Progenitor cell of endocrine pancreas (in vitro differentiated cells): ENCODE measurements around the gene FUT9. TPM values are rescaled to one million over a fixed set of nuclear protein-coding genes. Genes with fewer than 3 reads are reported as not detected.

ENCODE experiments used
- DNase-seq: peaks from one replicate; pipeline ENCODE4 v3.0.0; 2021; ENCODE audit warnings: low spot score; ENCODE audit not compliant: unreplicated experiment
- H3K27ac Mint-ChIP-seq: 2 replicates; pipeline ENCODE4 v1.8.0; 2021; ENCODE audit warnings: mild to moderate bottlenecking, moderate library complexity, mixed read lengths
- H3K27me3 Mint-ChIP-seq: 2 replicates; pipeline ENCODE4 v1.8.0; 2021; ENCODE audit warnings: mixed read lengths
- H3K36me3 Mint-ChIP-seq: 2 replicates; pipeline ENCODE4 v1.8.0; 2022; ENCODE audit warnings: mixed read lengths; ENCODE audit not compliant: insufficient read depth
- H3K4me1 Mint-ChIP-seq: 2 replicates; pipeline ENCODE4 v1.8.0; 2021; ENCODE audit warnings: low read depth, mixed read lengths
- H3K4me3 Mint-ChIP-seq: 2 replicates; pipeline ENCODE4 v1.8.0; 2021; ENCODE audit warnings: low read depth, mild to moderate bottlenecking, moderate library complexity, mixed read lengths
- H3K9me3 Mint-ChIP-seq: 2 replicates; pipeline ENCODE4 v1.8.0; 2021; ENCODE audit warnings: low read depth, mixed read lengths
- CTCF ChIP-seq: fragments of 200-600 bp; sonication (generic); IDR thresholded peaks from one replicate; pipeline ENCODE4 v1.5.0; 2021; ENCODE audit warnings: antibody characterized with exemption, mild to moderate bottlenecking; ENCODE audit not compliant: unreplicated experiment
- total RNA-seq: library from RNA; stranded (reverse); gene quantifications from 2 replicates; pipeline ENCODE4 v1.2.1, GENCODE V29; 2021

FUT9 gene
- total RNA-seq, 1 donor from 2014 or later, result 1.5 TPM

- H3K36me3 Mint-ChIP-seq, result no peaks in the 10 kb centered on the region
- H3K4me1 Mint-ChIP-seq, result peaks cover 1% of the 10 kb centered on the region
- H3K27me3 Mint-ChIP-seq, result no peaks in the 10 kb centered on the region
- TF ChIP-seq CTCF, result no peak
- no peaks in the 10 kb centered on the region for H3K9me3 Mint-ChIP-seq
- no peak for DNase-seq
- no peak overlapping the region for H3K4me3 Mint-ChIP-seq
- H3K27ac Mint-ChIP-seq, result no peak overlapping the region
These were observed 85.8 kb downstream of the FUT9 start for GRCh38 chr6:96101564-96101963.

GRCh38 chr6:96104910-96105309 lies 89.1 kb downstream of the FUT9 start:
- TF ChIP-seq CTCF, result no peak
- Mint-ChIP-seq H3K27me3 (no peaks in the 10 kb centered on the region), H3K27ac (no peak overlapping the region), H3K4me3 (no peak overlapping the region), H3K36me3 (no peaks in the 10 kb centered on the region), H3K4me1 (no peaks in the 10 kb centered on the region), H3K9me3 (no peaks in the 10 kb centered on the region)
- DNase-seq, result no peak

GRCh38 chr6:96110878-96111277 lies 95.1 kb downstream of the FUT9 start:
- Mint-ChIP-seq H3K27ac (no peak overlapping the region), H3K36me3 (no peaks in the 10 kb centered on the region), H3K27me3 (no peaks in the 10 kb centered on the region)

GRCh38 chr6:96116674-96117073 lies 100.9 kb downstream of the FUT9 start:
- H3K36me3 Mint-ChIP-seq, result no peaks in the 10 kb centered on the region
- no peaks in the 10 kb centered on the region for H3K27me3 Mint-ChIP-seq

More at GRCh38 chr6:96110878-96111277, 95.1 kb downstream of the FUT9 start:
- no peak for TF ChIP-seq CTCF
- Mint-ChIP-seq H3K4me1 (no peaks in the 10 kb centered on the region), H3K9me3 (no peaks in the 10 kb centered on the region), H3K4me3 (no peak overlapping the region)
- no peak for DNase-seq

GRCh38 chr6:96124778-96125177 lies 109.0 kb downstream of the FUT9 start:
- no peak overlapping the region for H3K4me3 Mint-ChIP-seq
- peaks cover 3% of the 10 kb centered on the region for H3K4me1 Mint-ChIP-seq
- H3K27ac Mint-ChIP-seq, result no peak overlapping the region
- H3K9me3 Mint-ChIP-seq, result no peaks in the 10 kb centered on the region
- H3K27me3 Mint-ChIP-seq, result no peaks in the 10 kb centered on the region
- H3K36me3 Mint-ChIP-seq, result no peaks in the 10 kb centered on the region
- no peak for DNase-seq
- no peak for TF ChIP-seq CTCF

More at GRCh38 chr6:96116674-96117073, 100.9 kb downstream of the FUT9 start:
- Mint-ChIP-seq H3K4me3 (no peak overlapping the region), H3K9me3 (no peaks in the 10 kb centered on the region), H3K27ac (no peak overlapping the region), H3K4me1 (no peaks in the 10 kb centered on the region)
- no peak for TF ChIP-seq CTCF
- no peak for DNase-seq
